Psoas muscle (tissue), 8 donors: ENCODE data around the gene POLR3K. TPM values are rescaled to one million over a fixed set of nuclear protein-coding genes. Genes with fewer than 3 reads are reported as not detected.

Experiments
- ATAC-seq, 4 donors: fragments of 200-7000 bp; cut with Tn5 transposase; one replicate each; pipeline ENCODE4 v1.9.1; 2020; ENCODE audit warnings: moderate library complexity in 3 of 4, mild to moderate bottlenecking in 2 of 4
- DNase-seq, 2 donors: peaks; one replicate each; pipeline ENCODE4 v3.0.0-alpha.2; 2020
- H3K27ac ChIP-seq: fragments of 200-600 bp; one replicate; pipeline ENCODE4 v1.8.0; 2022
- H3K27me3 ChIP-seq, 3 donors: fragments of 200-600 bp in 1 of 3; one replicate each; pipeline versions ENCODE4 v1.6.1 to v1.8.0; 2013 to 2022; ENCODE audit warnings: low read length in 2 of 3, mild to moderate bottlenecking in 2 of 3, moderate library complexity in 1 of 3; ENCODE audit not compliant: insufficient read depth in 3 of 3
- H3K36me3 ChIP-seq, 2 donors: fragments of 200-600 bp in 1 of 2; one replicate each; pipeline versions ENCODE4 v1.6.1 to v1.8.0; 2013 to 2022; ENCODE audit warnings: low read depth in 1 of 2, mild to moderate bottlenecking in 1 of 2, moderate library complexity in 1 of 2; ENCODE audit not compliant: insufficient read depth in 1 of 2
- H3K4me1 ChIP-seq: fragments of 200-600 bp; one replicate; pipeline ENCODE4 v1.8.0; 2022
- H3K4me3 ChIP-seq: fragments of 200-600 bp; one replicate; pipeline ENCODE4 v1.8.0; 2022; ENCODE audit warnings: mild to moderate bottlenecking
- H3K9me3 ChIP-seq: fragments of 200-600 bp; one replicate; pipeline ENCODE4 v1.8.0; 2022
- CTCF ChIP-seq: fragments of 200-600 bp; IDR thresholded peaks from one replicate; pipeline ENCODE4 v1.8.0; 2022; ENCODE audit warnings: antibody characterized with exemption
- WGBS, 3 donors: extraction: QIAGEN DNeasy Blood & Tissue Kit; methylation state at CpG; one replicate each; pipeline versions ENCODE4 v1.1.6 to v1.1.7; 2013; 5-methylcytosine and 5-hydroxymethylcytosine counted together
- intact Hi-C, 2 donors: fragments of 100-400 bp; cut with DNase I; formaldehyde crosslinking; loops; one replicate each; pipeline versions ENCODE4 v1.11.0 to v1.14.2; 2022
- polyA plus RNA-seq, 3 donors: library from polyadenylated mRNA; stranded (reverse); fragments of 200-250 nt; gene quantifications; one replicate each; pipeline ENCODE4 v1.2.3, GENCODE V29; 2013
- total RNA-seq, 4 donors: library from RNA; stranded (reverse); fragmentation: NEBNext Ultra II Directional in 2 of 4; extraction: Animal tissue kit (Norgen Biotek cat#: 25700) in 2 of 4; gene quantifications; one replicate each; pipeline versions ENCODE4 v1.2.1 to v1.2.4, GENCODE V29; 2021 to 2023
- donor health status: healthy with polysubstance abuse.
- donor health status: DM: no; HTN: no; CAD: no; lungs with moderate emphysema.
- donor health status: Bipolar disorder and iron deficiency.
- donor health status: healthy.
- donor health status: DM: yes; HTN: yes; CAD: no.
- donor health status: DM: no; HTN: no; CAD: no.
- donor health status: DM: no; HTN: no; CAD: no.
- donor health status: DM: yes; HTN: yes; CAD: no.

Gene POLR3K
- total and polyA plus RNA-seq, 7 donors: 5.8 to 17.5 (median 10.9) TPM

- no peaks in the 10 kb centered on the region for H3K9me3 ChIP-seq
- peaks cover 4 to 63% of the 10 kb centered on the region in 2 donors for H3K36me3 ChIP-seq
- intact Hi-C loops: no loop called here
- ATAC-seq: no peak
- 84 to 88% (median 87%) methylated on average over 17 of the region's 17 CpGs for WGBS, 3 donors
- H3K27me3 ChIP-seq: no peaks in the 10 kb centered on the region
- no peak overlapping the region for H3K27ac ChIP-seq
- no peak overlapping the region for H3K4me3 ChIP-seq
- DNase-seq: peak; percentile 12 to 49
- H3K4me1 ChIP-seq: peaks cover 11% of the 10 kb centered on the region
- TF ChIP-seq CTCF: no peak
These were observed 3.0 kb upstream of the POLR3K start for GRCh38 chr16:56231-56927.

GRCh38 chr16:55571-56136 is 2.2 kb upstream of the POLR3K start:
- H3K9me3 ChIP-seq: no peaks in the 10 kb centered on the region
- ATAC-seq (no peak), DNase-seq (peak in 1 of 2 donors; percentile 47)
- H3K4me3 ChIP-seq: no peak overlapping the region
- H3K36me3 ChIP-seq: peaks cover 4 to 60% of the 10 kb centered on the region in 2 donors
- peaks cover 11% of the 10 kb centered on the region for H3K4me1 ChIP-seq
- no peaks in the 10 kb centered on the region for H3K27me3 ChIP-seq
- intact Hi-C loops: no loop called here
- 81 to 85% (median 82%) methylated on average over 11 of the region's 11 CpGs for WGBS, 3 donors
- H3K27ac ChIP-seq: no peak overlapping the region
- no peak for TF ChIP-seq CTCF

- 41 to 48% (median 42%) methylated on average over 12 of the region's 12 CpGs for WGBS, 3 donors
- no peak overlapping the region for H3K27ac ChIP-seq
- peaks cover 0 to 52% of the 10 kb centered on the region in 2 donors for H3K36me3 ChIP-seq
- intact Hi-C loops: no loop called here
- peaks cover 11% of the 10 kb centered on the region for H3K4me1 ChIP-seq
- H3K27me3 ChIP-seq: no peaks in the 10 kb centered on the region
- DNase-seq: peak in 1 of 2 donors; percentile 43
- TF ChIP-seq CTCF: no peak
- H3K9me3 ChIP-seq: no peaks in the 10 kb centered on the region
- ATAC-seq: no peak
- peak overlapping the region; percentile 90 for H3K4me3 ChIP-seq
These were observed 801 bp upstream of the POLR3K start for GRCh38 chr16:54237-54581.

GRCh38 chr16:50769-51591 is 2.4 kb downstream of the POLR3K start:
- no peak for DNase-seq
- Histone ChIP-seq H3K36me3 (peaks cover 0 to 38% of the 10 kb centered on the region in 2 donors), H3K4me1 (peaks cover 11% of the 10 kb centered on the region), H3K27me3 (no peaks in the 10 kb centered on the region), H3K9me3 (no peaks in the 10 kb centered on the region), H3K27ac (no peak overlapping the region), H3K4me3 (no peak overlapping the region)
- no peak for ATAC-seq
- 82 to 88% (median 88%) methylated on average over 15 of the region's 15 CpGs for WGBS, 3 donors
- no peak for TF ChIP-seq CTCF
- intact Hi-C loops: no loop called here
